Mesenchymal stem cell (in vitro differentiated cells and primary cell): ENCODE data around the gene OR13A1.

Experiments used
- DNase-seq: peaks from one replicate; pipeline ENCODE4 v3.0.0-alpha.2; 2013
- H2AFZ ChIP-seq: one replicate; pipeline ENCODE4 v1.6.1; 2013; ENCODE audit warnings: low read depth, mild to moderate bottlenecking, control low read depth, inconsistent platforms, low read length, moderate library complexity
- H2AK5ac ChIP-seq: 2 replicates; pipeline ENCODE4 v1.6.1; 2013; ENCODE audit warnings: low read length, moderate library complexity, mild to moderate bottlenecking, inconsistent platforms; ENCODE audit not compliant: severe bottlenecking
- H2BK120ac ChIP-seq: one replicate; pipeline ENCODE4 v1.6.1; 2013; ENCODE audit warnings: low read depth, mild to moderate bottlenecking, inconsistent platforms, low read length, moderate library complexity
- H2BK12ac ChIP-seq, 2 experiments: one replicate each; pipeline ENCODE4 v1.6.1; 2013; ENCODE audit warnings: inconsistent platforms in 2 of 2, low read length in 2 of 2, mild to moderate bottlenecking in 2 of 2, moderate library complexity in 2 of 2, control low read depth in 1 of 2
- H2BK15ac ChIP-seq: one replicate; pipeline ENCODE4 v1.6.1; 2013; ENCODE audit warnings: mild to moderate bottlenecking, low read depth, inconsistent platforms; ENCODE audit not compliant: poor library complexity, severe bottlenecking
- H2BK5ac ChIP-seq: 2 replicates; pipeline ENCODE4 v1.6.1; 2013; ENCODE audit warnings: low read depth, mild to moderate bottlenecking, low read length, control low read depth, inconsistent platforms; ENCODE audit not compliant: poor library complexity, severe bottlenecking
- H3K14ac ChIP-seq, 2 experiments: one replicate each; pipeline ENCODE4 v1.6.1; 2013; ENCODE audit warnings: inconsistent platforms in 2 of 2, low read length in 2 of 2, control low read depth in 1 of 2, mild to moderate bottlenecking in 1 of 2, moderate library complexity in 1 of 2
- H3K18ac ChIP-seq, 2 experiments: one replicate each; pipeline ENCODE4 v1.6.1; 2013; ENCODE audit warnings: inconsistent platforms in 2 of 2, low read length in 2 of 2, control low read depth in 1 of 2, low read depth in 1 of 2, mild to moderate bottlenecking in 1 of 2
- H3K23ac ChIP-seq, 2 experiments: one replicate each; pipeline ENCODE4 v1.6.1; 2013; ENCODE audit warnings: inconsistent platforms in 2 of 2, low read length in 2 of 2, mild to moderate bottlenecking in 2 of 2, moderate library complexity in 2 of 2, control low read depth in 1 of 2
- H3K27ac ChIP-seq: 2 replicates; pipeline ENCODE4 v1.5.1; 2013; ENCODE audit warnings: mild to moderate bottlenecking, moderate library complexity, low read length, control low read depth, inconsistent platforms; ENCODE audit not compliant: poor library complexity, severe bottlenecking
- H3K27me3 ChIP-seq, 2 experiments: 2 replicates each; pipeline versions ENCODE4 v1.6.1 to v1.7.0; 2013; ENCODE audit warnings: low read length in 2 of 2, mild to moderate bottlenecking in 2 of 2, moderate library complexity in 2 of 2, control low read depth in 1 of 2, inconsistent platforms in 1 of 2; ENCODE audit not compliant: control insufficient read depth in 1 of 2, insufficient read depth in 1 of 2
- H3K36me3 ChIP-seq, 2 experiments: 2 replicates each; pipeline versions ENCODE4 v1.6.1 to v1.7.0; 2013; ENCODE audit warnings: low read length in 2 of 2, control low read depth in 1 of 2, inconsistent platforms in 1 of 2, low read depth in 1 of 2, mild to moderate bottlenecking in 1 of 2; ENCODE audit not compliant: insufficient read depth in 2 of 2, control insufficient read depth in 1 of 2
- H3K4ac ChIP-seq, 2 experiments: one replicate each; pipeline ENCODE4 v1.6.1; 2013; ENCODE audit warnings: inconsistent platforms in 2 of 2, low read length in 2 of 2, mild to moderate bottlenecking in 2 of 2, moderate library complexity in 2 of 2, control low read depth in 1 of 2, low read depth in 1 of 2
- H3K4me1 ChIP-seq: 2 replicates; pipeline ENCODE4 v1.6.1; 2013; ENCODE audit warnings: low read depth, low read length, control low read depth; ENCODE audit not compliant: control insufficient read depth, insufficient read depth
- H3K4me2 ChIP-seq: 2 replicates; pipeline ENCODE4 v1.6.1; 2013; ENCODE audit warnings: low read length, mild to moderate bottlenecking, inconsistent platforms; ENCODE audit not compliant: poor library complexity, severe bottlenecking
- H3K4me3 ChIP-seq, 2 experiments: 2 replicates each; pipeline versions ENCODE4 v1.5.1 to v1.7.0; 2013; ENCODE audit warnings: low read length in 2 of 2, mild to moderate bottlenecking in 2 of 2, control low read depth in 1 of 2, low read depth in 1 of 2; ENCODE audit not compliant: insufficient read depth in 1 of 2
- H3K79me1 ChIP-seq: replicated peaks from 2 replicates; pipeline ENCODE4 v1.6.1; 2013; ENCODE audit warnings: mild to moderate bottlenecking, control low read depth, low read length, inconsistent platforms; ENCODE audit not compliant: poor library complexity, severe bottlenecking
- H3K9ac ChIP-seq: 2 replicates; pipeline ENCODE4 v1.7.0; 2013; ENCODE audit warnings: mild to moderate bottlenecking, low read length, moderate library complexity
- H3K9me3 ChIP-seq: 2 replicates; pipeline ENCODE4 v1.7.0; 2013; ENCODE audit warnings: mild to moderate bottlenecking, low read length; ENCODE audit not compliant: control insufficient read depth
- H4K8ac ChIP-seq: one replicate; pipeline ENCODE4 v1.6.1; 2013; ENCODE audit warnings: inconsistent platforms, mild to moderate bottlenecking, low read length, moderate library complexity
- H4K91ac ChIP-seq: one replicate; pipeline ENCODE4 v1.6.1; 2013; ENCODE audit warnings: mild to moderate bottlenecking, low read length, inconsistent platforms
- WGBS: methylation state at CpG from one replicate; pipeline ENCODE4 v1.1.7; 2013; ENCODE audit warnings: mixed read lengths; 5-methylcytosine and 5-hydroxymethylcytosine counted together

Gene OR13A1

DNA sequence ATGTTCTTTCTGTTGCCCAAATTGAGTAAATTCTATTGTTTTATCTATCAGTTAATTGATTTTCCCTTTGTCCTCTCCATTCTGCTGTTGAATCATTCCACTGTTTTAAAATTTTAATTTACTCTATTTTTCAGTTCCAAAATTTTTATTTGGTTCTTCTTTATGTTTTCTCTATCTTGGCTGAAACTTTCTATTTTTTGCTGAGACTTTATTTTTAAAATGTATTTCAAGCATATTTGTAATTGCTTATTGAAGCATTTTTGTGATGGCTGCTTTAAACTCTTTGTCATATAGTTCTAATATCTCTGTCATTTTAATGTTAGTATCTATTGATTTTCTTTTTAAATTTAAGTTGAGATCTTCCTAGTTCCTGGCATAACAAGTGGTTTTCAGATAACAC is 60.5 kb downstream of the OR13A1 start:
- Histone ChIP-seq H3K18ac (no peak overlapping the region), H3K4me3 (no peak overlapping the region), H3K9ac (no peak overlapping the region), H3K4ac (no peak overlapping the region), H2AK5ac (no peak overlapping the region), H3K79me1 (no peaks in the 10 kb centered on the region), H4K8ac (no peak overlapping the region), H3K23ac (no peak overlapping the region), H2BK120ac (no peak overlapping the region), H2AFZ (no peak overlapping the region), H3K4me2 (no peak overlapping the region), H2BK15ac (no peak overlapping the region), H3K27ac (no peak overlapping the region), H3K9me3 (no peaks in the 10 kb centered on the region), H3K27me3 (peaks cover 0 to 6% of the 10 kb centered on the region in 2 experiments), H2BK5ac (no peak overlapping the region), H3K4me1 (no peaks in the 10 kb centered on the region), H2BK12ac (no peak overlapping the region), H3K36me3 (no peaks in the 10 kb centered on the region), H3K14ac (no peak overlapping the region), H4K91ac (no peak overlapping the region)
- no peak for DNase-seq

DNA sequence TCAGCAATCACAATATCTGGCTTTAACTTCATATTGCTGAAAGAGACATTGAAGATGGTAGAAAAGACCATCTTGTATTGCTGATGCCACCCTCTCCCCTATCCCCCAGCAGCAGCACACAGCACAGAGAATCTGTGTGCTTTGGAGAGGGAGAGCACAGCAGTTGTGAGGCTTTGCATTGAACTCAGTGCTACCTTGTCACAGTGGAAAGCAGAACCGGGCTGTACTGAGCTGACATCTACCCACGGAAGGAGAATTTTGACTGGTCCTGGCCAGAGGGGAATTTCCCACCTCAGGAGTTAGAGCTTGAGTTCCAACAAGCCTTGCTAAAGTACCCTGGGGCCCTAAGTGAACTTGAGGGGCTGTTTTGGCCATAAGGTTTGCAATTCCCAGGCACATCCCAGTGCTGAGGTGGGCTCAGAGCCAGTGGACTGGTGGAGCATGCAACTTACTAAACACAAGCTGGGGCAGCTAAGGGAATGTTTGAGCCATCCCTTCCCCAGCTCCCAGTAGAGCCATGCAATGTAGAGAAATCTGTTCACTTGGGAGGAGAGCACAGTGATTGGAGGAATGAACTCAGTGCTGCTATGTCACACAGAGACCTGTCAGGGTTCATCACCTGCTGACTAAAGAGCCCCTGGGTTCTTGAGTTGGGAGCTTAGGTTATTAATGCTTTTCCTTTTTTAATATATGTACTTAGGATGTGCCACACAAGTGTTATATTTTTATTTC is 62.1 kb downstream of the OR13A1 start:
- Histone ChIP-seq H3K4me1 (no peaks in the 10 kb centered on the region), H3K18ac (no peak overlapping the region), H2AK5ac (no peak overlapping the region), H4K8ac (no peak overlapping the region), H3K4me3 (no peak overlapping the region), H2BK5ac (no peak overlapping the region), H4K91ac (no peak overlapping the region), H2BK12ac (no peak overlapping the region), H3K27ac (no peak overlapping the region), H3K27me3 (peaks cover 6% of the 10 kb centered on the region in 2 experiments), H3K9ac (no peak overlapping the region), H3K79me1 (no peaks in the 10 kb centered on the region), H3K9me3 (no peaks in the 10 kb centered on the region), H3K4ac (no peak overlapping the region), H2AFZ (no peak overlapping the region), H3K36me3 (no peaks in the 10 kb centered on the region), H3K23ac (peak overlapping the region in 1 of 2 experiments; percentile 56), H2BK15ac (no peak overlapping the region), H3K4me2 (no peak overlapping the region), H3K14ac (no peak overlapping the region), H2BK120ac (no peak overlapping the region)
- 71% methylated on average over 2 of the region's 2 CpGs for WGBS
- DNase-seq, result no peak
